Breast epithelium (tissue), 4 donors: ENCODE data around the gene MAPKAP1. TPM values are rescaled to one million over a fixed set of nuclear protein-coding genes. Genes with fewer than 3 reads are reported as not detected.

Experiments
- DNase-seq, 2 donors: peaks; one replicate each; pipeline ENCODE4 v3.0.0-alpha.2; 2019; ENCODE audit warnings: low spot score in 2 of 2
- H3K27ac ChIP-seq, 2 donors: fragments of 200-600 bp; sonication (generic) in 1 of 2; one replicate each; pipeline ENCODE4 v1.5.1; 2016 to 2019; ENCODE audit warnings: mild to moderate bottlenecking in 1 of 2
- H3K27me3 ChIP-seq, 2 donors: fragments of 200-600 bp; sonication (generic) in 1 of 2; one replicate each; pipeline versions ENCODE4 v1.5.1 to v1.6.0; 2017 to 2019; ENCODE audit warnings: control low read depth in 1 of 2, mild to moderate bottlenecking in 1 of 2
- H3K36me3 ChIP-seq: fragments of 200-600 bp; one replicate; pipeline ENCODE4 v1.5.1; 2019
- H3K4me1 ChIP-seq, 2 donors: fragments of 200-600 bp; sonication (generic); one replicate each; pipeline ENCODE4 v1.5.1; 2016 to 2019; ENCODE audit warnings: control low read depth in 1 of 2
- H3K4me3 ChIP-seq, 3 donors: fragments of 200-600 bp; sonication (generic); 1 replicate in 2 of 3; 2 replicates in 1 of 3; pipeline ENCODE4 v1.5.1; 2016 to 2019; ENCODE audit warnings: mild to moderate bottlenecking in 3 of 3, moderate library complexity in 2 of 3
- H3K9me3 ChIP-seq, 2 donors: fragments of 200-600 bp; sonication (generic) in 1 of 2; one replicate each; pipeline ENCODE4 v1.5.1; 2016 to 2019; ENCODE audit warnings: control low read depth in 1 of 2
- CTCF ChIP-seq, 3 donors: fragments of 450-650 bp; IDR thresholded peaks; one replicate each; pipeline ENCODE4 v1.5.1; 2016 to 2017; ENCODE audit warnings: antibody characterized with exemption in 3 of 3, mild to moderate bottlenecking in 3 of 3, moderate library complexity in 3 of 3
- POLR2A ChIP-seq: fragments of 450-650 bp; IDR thresholded peaks from one replicate; pipeline ENCODE4 v1.6.1; 2016; ENCODE audit warnings: antibody characterized with exemption, mild to moderate bottlenecking, moderate library complexity
- POLR2AphosphoS5 ChIP-seq, 3 donors: sonication (generic); formaldehyde crosslinking; IDR thresholded peaks; one replicate each; pipeline ENCODE4 v1.6.1; 2017; ENCODE audit warnings: antibody characterized with exemption in 3 of 3
- intact Hi-C: fragments of 100-400 bp; cut with DNase I; formaldehyde crosslinking; loops from one replicate; pipeline ENCODE4 v1.15.1; 2023; ENCODE audit warnings: low total_unique reads
- total RNA-seq, 3 donors: library from RNA; depleted of rRNA; stranded (reverse); fragments of >200 nt; gene quantifications; one replicate each; pipeline ENCODE4 v1.1.0, GENCODE V29; 2016

Gene MAPKAP1
- total RNA-seq, 3 donors from 2014 or later, result 61.3 to 81.9 (median 78.6) TPM

GRCh38 chr9:125642311-125642710, 64.7 kb downstream of the MAPKAP1 start:
- DNase-seq, result no peak
- intact Hi-C loops, result no loop called here
- no peak overlapping the region for H3K27ac ChIP-seq
- no peaks in the 10 kb centered on the region for H3K9me3 ChIP-seq
- H3K36me3 ChIP-seq, result no peaks in the 10 kb centered on the region
- no peaks in the 10 kb centered on the region for H3K4me1 ChIP-seq
- no peak for TF ChIP-seq POLR2AphosphoS5 (IDR thresholded peaks at IDR 0.05)
- TF ChIP-seq CTCF (IDR thresholded peaks at IDR 0.05), result no peak
- TF ChIP-seq POLR2A, result no peak
- H3K27me3 ChIP-seq, result no peaks in the 10 kb centered on the region
- no peak overlapping the region for H3K4me3 ChIP-seq

GRCh38 chr9:125639057-125639456, 68.0 kb downstream of the MAPKAP1 start:
- H3K27me3 ChIP-seq, result no peaks in the 10 kb centered on the region
- H3K9me3 ChIP-seq, result no peaks in the 10 kb centered on the region
- no peak for DNase-seq
- peak overlapping the region in 1 of 2 donors; percentile 4 for H3K27ac ChIP-seq
- intact Hi-C loops, result no loop called here
- no peaks in the 10 kb centered on the region for H3K4me1 ChIP-seq
- TF ChIP-seq CTCF (IDR thresholded peaks at IDR 0.05), result no peak
- no peak for TF ChIP-seq POLR2AphosphoS5 (IDR thresholded peaks at IDR 0.05)
- no peak for TF ChIP-seq POLR2A
- no peak overlapping the region for H3K4me3 ChIP-seq
- no peaks in the 10 kb centered on the region for H3K36me3 ChIP-seq

GRCh38 chr9:125638239-125639045, 68.6 kb downstream of the MAPKAP1 start:
- H3K27me3 ChIP-seq, result no peaks in the 10 kb centered on the region
- H3K36me3 ChIP-seq, result no peaks in the 10 kb centered on the region
- H3K4me3 ChIP-seq, result no peak overlapping the region
- no peaks in the 10 kb centered on the region for H3K9me3 ChIP-seq
- no peak for TF ChIP-seq CTCF (IDR thresholded peaks at IDR 0.05)
- TF ChIP-seq POLR2AphosphoS5 (IDR thresholded peaks at IDR 0.05), result no peak
- TF ChIP-seq POLR2A, result no peak
- H3K27ac ChIP-seq, result no peak overlapping the region
- peaks cover 0 to under 1% of the 10 kb centered on the region in 2 donors for H3K4me1 ChIP-seq
- intact Hi-C loops, result no loop called here
- DNase-seq, result no peak

- intact Hi-C loops, result no loop called here
- no peak for DNase-seq
- Histone ChIP-seq H3K36me3 (no peaks in the 10 kb centered on the region), H3K4me3 (no peak overlapping the region), H3K27me3 (no peaks in the 10 kb centered on the region), H3K9me3 (no peaks in the 10 kb centered on the region), H3K4me1 (peaks cover 0 to 8% of the 10 kb centered on the region in 2 donors), H3K27ac (no peak overlapping the region)
- TF ChIP-seq POLR2AphosphoS5 (IDR thresholded peaks at IDR 0.05), result no peak
- TF ChIP-seq CTCF (IDR thresholded peaks at IDR 0.05), result no peak
- no peak for TF ChIP-seq POLR2A
Observed at GRCh38 chr9:125637241-125637640, 69.8 kb downstream of the MAPKAP1 start.

- H3K27me3 ChIP-seq, result no peaks in the 10 kb centered on the region
- DNase-seq, result no peak
- peaks cover 0 to 8% of the 10 kb centered on the region in 2 donors for H3K4me1 ChIP-seq
- no peaks in the 10 kb centered on the region for H3K9me3 ChIP-seq
- H3K36me3 ChIP-seq, result no peaks in the 10 kb centered on the region
- TF ChIP-seq POLR2AphosphoS5 (IDR thresholded peaks at IDR 0.05) (no peak), CTCF (IDR thresholded peaks at IDR 0.05) (no peak), POLR2A (no peak)
- no peak overlapping the region for H3K4me3 ChIP-seq
- H3K27ac ChIP-seq, result no peak overlapping the region
- intact Hi-C loops, result no loop called here
Observed at GRCh38 chr9:125635888-125636287, 71.1 kb downstream of the MAPKAP1 start.
